Measurements from ENCODE around the gene SART1.
A peak's percentile ranks its signal among the peaks of the same experiment; 100 is the strongest.

Gene SART1

DNA sequence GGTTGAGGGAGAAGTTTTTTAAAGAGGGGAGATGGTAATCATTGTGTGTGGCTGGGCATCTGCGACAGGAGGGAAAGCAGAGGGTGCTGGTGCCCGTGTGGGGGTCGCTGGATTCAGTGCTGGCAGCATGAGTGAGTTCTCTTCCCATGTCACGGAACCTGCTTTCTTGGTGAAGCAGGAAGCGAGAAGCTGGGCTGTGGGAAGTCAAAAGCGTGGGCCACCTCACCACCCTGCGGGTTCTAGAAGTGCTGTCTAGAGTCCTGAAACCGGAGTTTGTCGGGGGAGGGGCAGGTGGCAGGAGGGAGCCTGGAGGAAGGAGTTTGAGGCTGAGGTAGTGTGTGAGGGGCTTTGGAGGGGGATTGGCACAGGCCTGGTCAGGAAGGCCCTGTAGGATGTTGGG lies 14.2 kb downstream of the SART1 start:
- ChIA-PET CTCF (interaction anchor here (0.7 to 0.8 kb wide), 2 partner anchors 17 to 197 kb away, joined by 4 read pairs; no protein-coding TSS in a partner anchor), POLR2A (ENCODE audit: low non-redundant PET) (interaction anchor here (0.6 kb wide), 1 partner anchor 83 kb away, joined by 3 read pairs; no protein-coding TSS in a partner anchor)
- no peak overlapping the region for H3K27ac ChIP-seq
- TF ChIP-seq, protein P1, sequence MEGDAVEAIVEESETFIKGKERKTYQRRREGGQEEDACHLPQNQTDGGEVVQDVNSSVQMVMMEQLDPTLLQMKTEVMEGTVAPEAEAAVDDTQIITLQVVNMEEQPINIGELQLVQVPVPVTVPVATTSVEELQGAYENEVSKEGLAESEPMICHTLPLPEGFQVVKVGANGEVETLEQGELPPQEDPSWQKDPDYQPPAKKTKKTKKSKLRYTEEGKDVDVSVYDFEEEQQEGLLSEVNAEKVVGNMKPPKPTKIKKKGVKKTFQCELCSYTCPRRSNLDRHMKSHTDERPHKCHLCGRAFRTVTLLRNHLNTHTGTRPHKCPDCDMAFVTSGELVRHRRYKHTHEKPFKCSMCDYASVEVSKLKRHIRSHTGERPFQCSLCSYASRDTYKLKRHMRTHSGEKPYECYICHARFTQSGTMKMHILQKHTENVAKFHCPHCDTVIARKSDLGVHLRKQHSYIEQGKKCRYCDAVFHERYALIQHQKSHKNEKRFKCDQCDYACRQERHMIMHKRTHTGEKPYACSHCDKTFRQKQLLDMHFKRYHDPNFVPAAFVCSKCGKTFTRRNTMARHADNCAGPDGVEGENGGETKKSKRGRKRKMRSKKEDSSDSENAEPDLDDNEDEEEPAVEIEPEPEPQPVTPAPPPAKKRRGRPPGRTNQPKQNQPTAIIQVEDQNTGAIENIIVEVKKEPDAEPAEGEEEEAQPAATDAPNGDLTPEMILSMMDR (conservative IDR thresholded peaks at IDR 0.05; ENCODE audit: low read depth): no peak
- DNase-seq (ENCODE audit: low spot score): no peak

DNA sequence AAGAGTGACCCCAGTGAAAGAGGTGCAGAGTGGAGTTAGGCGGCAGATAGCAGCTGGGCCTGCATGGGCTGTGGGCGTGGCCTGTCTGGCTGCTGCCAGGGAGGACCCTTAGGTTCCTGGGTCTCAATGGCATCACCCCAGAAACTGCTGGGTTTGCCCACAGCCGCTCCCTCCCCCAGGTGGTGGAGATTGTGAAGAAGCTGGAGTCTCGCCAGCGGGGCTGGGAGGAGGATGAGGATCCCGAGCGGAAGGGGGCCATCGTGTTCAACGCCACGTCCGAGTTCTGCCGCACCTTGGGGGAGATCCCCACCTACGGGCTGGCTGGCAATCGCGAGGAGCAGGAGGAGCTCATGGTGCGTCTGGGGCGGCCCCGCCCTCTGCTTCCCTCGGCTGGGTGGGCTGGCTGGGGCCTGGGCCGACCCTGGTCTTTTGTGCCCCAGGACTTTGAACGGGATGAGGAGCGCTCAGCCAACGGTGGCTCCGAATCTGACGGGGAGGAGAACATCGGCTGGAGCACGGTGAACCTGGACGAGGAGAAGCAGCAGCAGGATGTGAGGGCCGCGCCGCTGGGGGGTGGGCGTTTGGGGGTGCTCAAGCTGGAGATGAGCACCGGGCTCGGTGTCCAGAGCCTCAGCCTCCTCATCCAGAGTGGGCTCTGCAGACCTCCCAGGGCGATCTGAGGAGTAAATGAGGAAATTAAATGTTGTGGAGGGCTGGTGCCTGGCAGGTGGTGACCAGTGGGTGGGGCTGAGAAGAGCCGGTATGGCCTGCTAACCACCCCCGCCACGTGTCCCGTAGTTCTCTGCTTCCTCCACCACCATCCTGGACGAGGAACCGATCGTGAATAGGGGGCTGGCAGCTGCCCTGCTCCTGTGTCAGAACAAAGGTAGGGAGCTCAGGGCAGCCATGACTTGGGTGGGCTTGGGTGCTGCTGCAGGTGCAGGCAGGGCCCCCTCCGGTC lies 15.0 kb downstream of the SART1 start:
- TF ChIP-seq, protein P1 (conservative IDR thresholded peaks at IDR 0.05; ENCODE audit: low read depth): no peak
- ChIA-PET POLR2A (ENCODE audit: low non-redundant PET) (interaction anchor here (0.6 kb wide), 1 partner anchor 84 kb away, joined by 3 read pairs; no protein-coding TSS in a partner anchor), CTCF (interaction anchor here (0.5 to 0.8 kb wide), 3 partner anchors 14 to 17 kb away, joined by 3 to 4 read pairs (median 4); no protein-coding TSS in a partner anchor)
- DNase-seq (ENCODE audit: low spot score): no peak
- peak overlapping the region; percentile 35 for H3K27ac ChIP-seq

DNA sequence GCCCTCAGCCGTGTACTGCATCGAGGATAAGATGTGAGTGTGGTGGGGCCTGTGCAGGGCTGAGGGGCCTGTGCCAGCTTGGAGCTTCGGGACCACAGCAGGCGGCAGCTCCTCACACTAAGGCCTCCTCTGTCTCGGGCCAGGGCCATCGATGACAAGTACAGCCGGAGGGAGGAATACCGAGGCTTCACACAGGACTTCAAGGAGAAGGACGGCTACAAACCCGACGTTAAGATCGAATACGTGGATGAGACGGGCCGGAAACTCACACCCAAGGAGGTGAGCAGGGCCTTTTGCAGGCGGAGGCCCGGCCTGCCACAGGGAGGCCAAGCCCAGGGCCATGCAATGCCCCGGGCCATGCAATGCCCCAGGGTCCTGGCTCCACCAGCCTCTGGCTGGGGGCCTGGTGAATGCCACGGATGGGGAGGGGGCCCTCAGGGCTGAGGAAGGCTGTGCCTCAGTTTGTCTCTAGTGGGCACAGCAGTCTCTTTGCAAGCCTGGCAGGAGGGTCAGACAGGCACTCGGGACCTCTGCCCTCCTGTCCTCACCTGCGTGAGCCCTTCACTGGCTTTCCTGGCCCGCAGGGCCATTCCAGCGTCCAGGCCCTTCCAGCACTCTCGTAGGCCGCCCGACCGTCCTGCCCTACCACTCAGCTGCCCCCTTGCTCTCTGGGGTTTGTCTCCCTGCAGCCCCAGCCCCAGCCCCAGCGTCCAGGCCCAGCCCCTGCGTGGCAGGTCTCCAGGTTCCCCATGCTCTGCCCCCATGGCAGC lies 16.3 kb downstream of the SART1 start:
- TF ChIP-seq, protein P1 (conservative IDR thresholded peaks at IDR 0.05; ENCODE audit: low read depth): no peak
- DNase-seq (ENCODE audit: low spot score): no peak
- ChIA-PET CTCF (interaction anchor here (0.9 kb wide), 1 partner anchor 93 kb away, joined by 6 read pairs; no protein-coding TSS in a partner anchor), POLR2A (ENCODE audit: low non-redundant PET) (no interaction called here)
- peak overlapping the region; percentile 35 for H3K27ac ChIP-seq

DNA sequence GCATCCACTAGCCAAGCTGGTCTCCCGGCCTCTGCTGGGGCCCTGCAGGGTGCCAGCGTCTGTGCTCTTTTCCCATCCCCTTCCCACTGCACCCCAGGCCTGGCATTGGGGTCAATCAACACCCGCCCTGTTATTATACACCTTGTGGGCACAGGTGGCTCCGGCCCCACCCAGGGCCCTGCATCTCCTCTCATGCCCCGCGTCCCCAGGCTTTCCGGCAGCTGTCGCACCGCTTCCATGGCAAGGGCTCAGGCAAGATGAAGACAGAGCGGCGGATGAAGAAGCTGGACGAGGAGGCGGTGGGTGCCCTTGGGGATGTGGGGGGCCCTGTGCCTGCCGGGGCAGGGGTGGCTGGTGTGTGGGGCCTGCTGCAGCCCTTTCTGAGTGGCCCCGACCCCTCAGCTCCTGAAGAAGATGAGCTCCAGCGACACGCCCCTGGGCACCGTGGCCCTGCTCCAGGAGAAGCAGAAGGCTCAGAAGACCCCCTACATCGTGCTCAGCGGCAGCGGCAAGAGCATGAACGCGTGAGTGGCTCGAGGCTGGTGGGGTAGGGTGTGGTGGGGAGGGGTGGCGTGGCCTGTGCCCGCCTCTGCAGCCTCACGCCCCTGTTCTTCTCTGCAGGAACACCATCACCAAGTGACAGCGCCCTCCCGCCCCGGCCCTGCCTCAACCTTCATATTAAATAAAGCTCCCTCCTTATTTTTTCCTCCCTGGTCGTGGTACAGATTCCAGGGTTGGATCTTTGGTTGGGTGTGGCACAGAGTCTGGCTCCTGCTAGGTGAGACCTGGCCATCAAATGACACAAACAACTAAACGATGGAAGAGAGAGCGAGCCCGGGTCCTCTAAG lies 17.1 kb downstream of the SART1 start:
- no peak for DNase-seq (ENCODE audit: low spot score)
- ChIA-PET CTCF (interaction anchor here (0.5 to 0.9 kb wide), 2 partner anchors 94 to 205 kb away, joined by 3 to 6 read pairs; no protein-coding TSS in a partner anchor), POLR2A (ENCODE audit: low non-redundant PET) (no interaction called here)
- TF ChIP-seq, protein P1 (conservative IDR thresholded peaks at IDR 0.05; ENCODE audit: low read depth): no peak
- H3K27ac ChIP-seq: peak overlapping the region; percentile 38; the same call in 1 of the 2 replicates

GRCh38 chr11:65979261-65979759 lies 17.8 kb downstream of the SART1 start:
- ChIA-PET CTCF (no interaction called here), POLR2A (ENCODE audit: low non-redundant PET) (no interaction called here)
- TF ChIP-seq, protein P1 (conservative IDR thresholded peaks at IDR 0.05; ENCODE audit: low read depth): no peak
- H3K27ac ChIP-seq: peak overlapping the region; percentile 38
- DNase-seq (ENCODE audit: low spot score): no peak

Data from RWPE1 (cell line).